NB4 (cell line): Measurements from ENCODE around the gene FSTL3.

Source experiments
- DNase-seq: peaks from one replicate; pipeline ENCODE4 v3.0.0; 2010; ENCODE audit warnings: low read depth
- H3K4me3 ChIP-seq: one replicate; pipeline ENCODE4 v1.5.1; 2011; ENCODE audit warnings: mild to moderate bottlenecking, low read depth, low read length, moderate library complexity
- MYC ChIP-seq: IDR thresholded peaks from 2 replicates; pipeline ENCODE4 v1.6.1; 2011; ENCODE audit warnings: low read depth, low read length
- POLR2A ChIP-seq: IDR thresholded peaks from 2 replicates; pipeline ENCODE4 v1.6.1; 2011; ENCODE audit warnings: mild to moderate bottlenecking; ENCODE audit not compliant: insufficient read length; ENCODE audit errors: extremely low read depth
- TF ChIP-seq, protein P1 (sequence below): IDR thresholded peaks from 2 replicates; pipeline ENCODE4 v1.6.1; 2011; ENCODE audit warnings: low read depth, low read length
- TF ChIP-seq, protein P2 (sequence below): IDR thresholded peaks from one replicate; pipeline ENCODE4 v1.5.1; 2012; ENCODE audit warnings: low read depth, low read length

The FSTL3 gene

DNA sequence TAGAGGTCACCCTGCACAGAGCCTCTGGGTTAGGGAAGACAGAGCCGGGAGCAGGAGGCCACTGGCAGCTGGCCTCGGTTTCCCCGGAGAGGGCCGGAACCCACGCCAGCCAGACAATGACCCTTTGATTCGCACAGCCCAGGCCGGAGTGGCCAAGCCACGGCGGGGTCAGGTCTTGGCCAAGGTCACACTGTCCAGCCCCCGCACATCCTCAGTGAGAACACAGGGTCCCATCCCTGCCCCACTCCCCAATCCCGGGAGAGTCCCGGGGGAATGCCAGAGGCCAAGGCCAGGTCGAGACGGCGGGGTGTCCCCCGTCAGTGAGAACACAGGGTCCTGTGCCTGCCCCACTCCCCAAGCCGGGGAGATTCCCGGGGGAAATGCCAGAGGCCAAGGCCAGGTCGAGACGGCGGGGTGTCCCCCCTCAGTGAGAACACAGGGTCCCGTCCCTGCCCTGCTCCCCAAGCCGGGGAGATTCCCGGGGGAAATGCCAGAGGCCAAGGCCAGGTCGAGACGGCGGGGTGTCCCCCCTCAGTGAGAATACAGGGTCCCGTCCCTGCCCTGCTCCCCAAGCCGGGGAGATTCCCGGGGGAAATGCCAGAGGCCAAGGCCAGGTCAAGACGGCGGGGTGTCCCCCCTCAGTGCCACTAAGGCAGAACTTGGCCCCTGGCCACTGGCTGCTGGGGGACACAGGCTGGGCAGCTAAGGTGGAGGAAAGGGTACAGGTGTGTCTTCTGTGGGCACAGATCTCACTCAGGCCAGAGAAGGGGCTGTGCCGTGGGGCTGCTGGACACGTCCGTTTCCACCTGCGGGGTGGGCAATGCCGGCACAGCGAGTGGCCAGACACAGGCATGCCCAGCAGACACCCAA lies 1.7 kb upstream of the FSTL3 start:
- no peak for DNase-seq
- TF ChIP-seq, protein P1, sequence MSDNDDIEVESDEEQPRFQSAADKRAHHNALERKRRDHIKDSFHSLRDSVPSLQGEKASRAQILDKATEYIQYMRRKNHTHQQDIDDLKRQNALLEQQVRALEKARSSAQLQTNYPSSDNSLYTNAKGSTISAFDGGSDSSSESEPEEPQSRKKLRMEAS, result no peak
- TF ChIP-seq POLR2A (no peak), MYC (no peak)
- TF ChIP-seq, protein P2, sequence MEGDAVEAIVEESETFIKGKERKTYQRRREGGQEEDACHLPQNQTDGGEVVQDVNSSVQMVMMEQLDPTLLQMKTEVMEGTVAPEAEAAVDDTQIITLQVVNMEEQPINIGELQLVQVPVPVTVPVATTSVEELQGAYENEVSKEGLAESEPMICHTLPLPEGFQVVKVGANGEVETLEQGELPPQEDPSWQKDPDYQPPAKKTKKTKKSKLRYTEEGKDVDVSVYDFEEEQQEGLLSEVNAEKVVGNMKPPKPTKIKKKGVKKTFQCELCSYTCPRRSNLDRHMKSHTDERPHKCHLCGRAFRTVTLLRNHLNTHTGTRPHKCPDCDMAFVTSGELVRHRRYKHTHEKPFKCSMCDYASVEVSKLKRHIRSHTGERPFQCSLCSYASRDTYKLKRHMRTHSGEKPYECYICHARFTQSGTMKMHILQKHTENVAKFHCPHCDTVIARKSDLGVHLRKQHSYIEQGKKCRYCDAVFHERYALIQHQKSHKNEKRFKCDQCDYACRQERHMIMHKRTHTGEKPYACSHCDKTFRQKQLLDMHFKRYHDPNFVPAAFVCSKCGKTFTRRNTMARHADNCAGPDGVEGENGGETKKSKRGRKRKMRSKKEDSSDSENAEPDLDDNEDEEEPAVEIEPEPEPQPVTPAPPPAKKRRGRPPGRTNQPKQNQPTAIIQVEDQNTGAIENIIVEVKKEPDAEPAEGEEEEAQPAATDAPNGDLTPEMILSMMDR, result no peak
- H3K4me3 ChIP-seq, result no peak overlapping the region

DNA sequence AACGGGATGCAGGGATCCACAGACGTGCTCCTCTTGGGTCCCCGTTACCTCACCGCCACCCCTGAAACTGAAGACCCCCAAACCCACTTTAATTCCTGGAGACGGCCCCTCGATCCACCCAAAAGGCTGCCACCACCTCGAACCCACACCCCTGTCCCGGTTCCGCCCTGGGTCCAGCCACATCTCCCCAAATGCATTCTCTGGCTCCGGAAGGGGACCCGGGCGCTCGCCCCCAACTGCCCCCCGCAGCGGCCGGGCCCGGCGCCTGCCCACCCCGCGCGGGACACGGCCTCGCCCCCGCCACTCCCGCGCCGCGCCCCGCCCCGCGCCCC lies 219 bp upstream of the FSTL3 start:
- TF ChIP-seq POLR2A (no peak), MYC (no peak)
- TF ChIP-seq, protein P2, result no peak
- TF ChIP-seq, protein P1, result no peak

DNA sequence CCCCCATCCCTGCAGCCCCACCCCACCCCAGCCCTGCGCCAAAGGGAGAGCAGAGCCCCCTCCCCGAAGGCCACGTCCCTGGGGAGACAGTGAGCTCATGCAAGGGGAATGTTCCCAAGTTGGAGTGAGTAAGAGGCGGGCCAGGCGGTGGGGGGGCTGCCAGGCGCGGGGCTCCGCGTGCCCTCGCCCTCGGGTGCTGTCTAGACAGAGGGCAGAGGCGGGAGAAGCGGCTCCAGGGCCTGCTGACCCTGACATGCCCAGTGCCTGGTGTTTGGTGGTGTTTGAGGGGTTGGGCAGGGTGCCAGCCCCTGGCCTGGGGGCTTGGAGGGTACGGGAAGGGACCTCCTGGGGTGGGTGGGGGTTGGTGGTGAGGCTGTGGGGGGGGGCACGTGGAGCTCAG lies 1.0 kb downstream of the FSTL3 start:
- TF ChIP-seq, protein P1, result no peak
- TF ChIP-seq MYC, result no peak
- TF ChIP-seq, protein P2, result no peak
- TF ChIP-seq POLR2A, result no peak
- DNase-seq, result no peak

More for the DNA sequence above, 219 bp upstream of the FSTL3 start:
- no peak overlapping the region for H3K4me3 ChIP-seq
- DNase-seq, result no peak

DNA sequence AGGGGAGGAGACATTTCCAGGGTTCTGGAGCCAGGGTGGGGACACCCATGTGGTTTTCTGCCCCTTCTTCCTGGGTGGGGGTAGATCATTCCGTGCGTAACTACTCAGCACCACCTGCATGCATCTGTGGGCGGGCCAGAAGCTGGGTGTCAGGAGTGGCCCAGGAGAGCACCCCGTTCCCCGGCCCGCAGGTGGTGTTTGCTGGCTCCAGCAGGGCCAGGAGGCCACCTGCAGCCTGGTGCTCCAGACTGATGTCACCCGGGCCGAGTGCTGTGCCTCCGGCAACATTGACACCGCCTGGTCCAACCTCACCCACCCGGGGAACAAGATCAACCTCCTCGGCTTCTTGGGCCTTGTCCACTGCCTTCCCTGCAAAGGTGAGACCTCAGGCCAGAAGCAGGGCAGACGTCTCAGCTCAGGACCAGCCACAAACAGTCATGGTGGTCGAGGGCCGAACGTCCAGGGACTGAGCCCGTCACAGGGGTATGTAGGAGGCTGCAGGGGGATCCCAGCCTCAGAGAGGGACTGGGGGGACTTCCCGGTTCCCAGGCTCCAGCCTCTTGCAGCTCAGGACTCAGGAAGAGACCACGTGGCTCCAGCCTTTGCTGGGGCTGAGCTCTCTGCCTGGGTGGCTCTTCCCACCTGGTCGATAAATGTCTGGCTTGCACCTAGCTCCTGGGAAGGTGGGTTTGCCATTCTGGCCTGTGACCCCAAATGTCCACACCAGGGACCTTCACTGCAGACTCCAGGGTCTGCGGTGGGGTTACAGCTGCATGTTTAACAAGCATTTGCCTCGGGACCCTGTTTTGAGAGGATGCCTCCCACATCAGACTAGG lies 1.6 kb downstream of the FSTL3 start:
- no peak overlapping the region for H3K4me3 ChIP-seq
- no peak for DNase-seq
- TF ChIP-seq, protein P1, result no peak
- TF ChIP-seq POLR2A, result no peak
- TF ChIP-seq, protein P2, result no peak
- no peak for TF ChIP-seq MYC

More for the DNA sequence above, 1.0 kb downstream of the FSTL3 start:
- H3K4me3 ChIP-seq, result no peak overlapping the region

DNA sequence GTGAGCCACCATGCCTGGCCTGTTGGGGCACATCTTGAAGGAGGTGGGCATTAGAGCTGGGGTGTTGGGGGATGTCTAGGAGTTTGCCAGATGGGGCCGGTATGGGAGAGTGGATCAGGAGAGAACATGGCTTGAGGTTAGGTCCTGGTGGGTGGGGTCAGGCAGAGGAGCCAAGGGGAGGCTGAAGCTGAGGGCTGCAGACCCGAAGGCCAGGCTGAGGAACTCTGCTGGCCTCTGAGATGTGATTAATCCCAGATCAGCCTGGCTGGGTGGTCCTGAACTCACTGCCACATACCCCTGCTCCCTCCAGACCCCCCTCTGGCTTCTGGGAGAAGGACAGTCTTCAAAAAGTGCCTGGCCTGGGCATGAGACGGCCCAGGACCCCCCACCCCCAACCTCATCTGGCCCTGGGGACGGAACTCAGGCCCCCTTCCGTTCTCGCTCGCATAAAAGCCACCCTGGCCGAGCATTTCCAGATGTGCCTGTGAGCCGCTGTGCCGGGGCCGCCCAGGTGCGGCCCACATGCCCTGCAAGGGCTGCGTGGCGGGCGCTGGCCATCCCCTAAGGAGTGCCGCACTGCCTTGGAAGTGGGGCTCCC lies 2.7 kb downstream of the FSTL3 start:
- TF ChIP-seq, protein P1, result no peak
- TF ChIP-seq POLR2A, result no peak
- TF ChIP-seq MYC, result no peak
- TF ChIP-seq, protein P2, result no peak

More for the DNA sequence above, 2.7 kb downstream of the FSTL3 start:
- DNase-seq, result no peak
- H3K4me3 ChIP-seq, result peak overlapping the region; percentile 42
